Measurements from ENCODE around the gene MYH7.

The MYH7 gene

DNA sequence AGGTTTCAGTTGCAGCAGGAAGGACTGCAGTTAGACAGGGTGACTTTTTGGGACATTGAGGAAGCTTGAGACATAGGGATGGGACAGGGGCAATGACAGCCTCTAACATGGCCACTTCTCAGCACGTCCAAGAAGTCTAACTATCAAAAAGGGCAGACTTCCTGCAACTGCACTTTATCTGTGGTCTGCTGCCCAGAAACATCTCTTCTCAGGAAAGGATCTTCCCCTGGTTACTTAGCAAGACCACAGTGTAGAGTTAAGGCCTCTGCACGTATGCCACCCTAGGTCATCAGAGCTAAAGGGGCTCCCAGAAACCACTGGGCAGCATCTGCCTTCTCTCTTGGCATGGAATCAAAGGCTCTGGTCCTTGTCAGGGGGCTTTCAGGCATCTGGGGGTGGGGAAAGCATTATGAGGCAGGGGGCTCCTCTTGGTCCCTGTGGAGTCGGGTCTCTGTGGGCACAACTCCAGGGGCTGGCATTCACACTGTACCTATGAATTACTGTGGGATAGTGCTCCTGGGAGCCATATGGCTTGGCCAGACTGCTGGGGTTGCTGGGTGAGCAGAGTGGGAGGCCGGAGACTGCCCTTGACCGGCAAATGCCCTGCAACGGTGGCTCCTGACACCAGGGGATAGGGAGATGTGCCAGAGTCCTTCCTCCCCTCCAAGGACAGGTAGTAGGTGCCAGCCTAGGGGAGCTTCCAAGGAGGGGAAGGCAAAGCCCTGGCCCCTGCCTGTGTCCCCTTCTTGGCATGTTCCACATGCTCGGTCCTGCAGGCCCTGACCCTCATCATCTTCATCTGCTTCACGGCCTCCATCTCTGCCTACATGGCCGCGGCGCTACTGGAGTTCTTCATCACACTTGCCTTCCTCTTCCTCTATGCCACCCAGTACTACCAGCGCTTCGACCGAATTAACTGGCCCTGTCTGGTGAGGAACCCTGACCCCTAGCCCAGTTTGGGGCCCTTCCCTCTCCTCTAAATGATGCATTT lies 57.6 kb downstream of the MYH7 start:
- no peak overlapping the region for H3K27ac ChIP-seq (ENCODE audit: extremely low read depth, low read depth, low read length)
- POLR2A ChIA-PET = no interaction called here

DNA sequence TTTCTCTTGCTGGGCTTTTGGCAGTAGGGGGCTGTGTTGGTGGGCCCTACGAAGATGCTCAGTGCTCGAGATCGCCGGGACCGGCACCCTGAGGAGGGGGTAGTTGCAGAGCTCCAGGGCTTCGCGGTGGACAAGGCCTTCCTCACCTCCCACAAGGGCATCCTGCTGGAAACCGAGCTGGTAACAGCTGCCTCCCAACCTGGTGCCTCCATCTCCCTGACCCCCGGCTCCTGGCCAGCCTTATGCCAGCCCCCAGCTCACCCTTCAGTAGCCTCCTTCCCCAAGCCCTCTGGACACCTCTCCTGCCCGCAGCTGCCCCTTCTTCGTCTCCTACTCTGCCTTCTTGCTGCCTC lies 58.3 kb downstream of the MYH7 start:
- Histone ChIP-seq H3K4me1 (ENCODE audit: control insufficient read depth, insufficient read depth, low read length) (no peaks in the 10 kb centered on the region), H3K36me3 (ENCODE audit: control insufficient read depth in 2 of 2, insufficient read depth in 1 of 2, low read length in 2 of 2) (no peaks in the 10 kb centered on the region), H3K27ac (ENCODE audit: extremely low read depth, low read depth, low read length) (no peak overlapping the region), H3K9me3 (ENCODE audit: control insufficient read depth, insufficient read depth, low read depth, low read length) (no peaks in the 10 kb centered on the region), H3K4me3 (ENCODE audit: low read depth, low read length) (no peak overlapping the region)
- ChIA-PET CTCF (interaction anchor here (0.6 to 0.7 kb wide), 3 partner anchors 24 to 49 kb away, joined by 3 to 4 read pairs (median 4); no protein-coding TSS in a partner anchor), POLR2A (no interaction called here)
- TF ChIP-seq ZNF155 (tag by site-specific recombination; IDR thresholded peaks at IDR 0.05) = no peak
- no peak for TF ChIP-seq KLF9 (tag by site-specific recombination; IDR thresholded peaks at IDR 0.05; ENCODE audit: low read depth)
- TF ChIP-seq ZFP3 (tag by site-specific recombination; IDR thresholded peaks at IDR 0.05; ENCODE audit: low read depth) = no peak
- TF ChIP-seq, protein P1, sequence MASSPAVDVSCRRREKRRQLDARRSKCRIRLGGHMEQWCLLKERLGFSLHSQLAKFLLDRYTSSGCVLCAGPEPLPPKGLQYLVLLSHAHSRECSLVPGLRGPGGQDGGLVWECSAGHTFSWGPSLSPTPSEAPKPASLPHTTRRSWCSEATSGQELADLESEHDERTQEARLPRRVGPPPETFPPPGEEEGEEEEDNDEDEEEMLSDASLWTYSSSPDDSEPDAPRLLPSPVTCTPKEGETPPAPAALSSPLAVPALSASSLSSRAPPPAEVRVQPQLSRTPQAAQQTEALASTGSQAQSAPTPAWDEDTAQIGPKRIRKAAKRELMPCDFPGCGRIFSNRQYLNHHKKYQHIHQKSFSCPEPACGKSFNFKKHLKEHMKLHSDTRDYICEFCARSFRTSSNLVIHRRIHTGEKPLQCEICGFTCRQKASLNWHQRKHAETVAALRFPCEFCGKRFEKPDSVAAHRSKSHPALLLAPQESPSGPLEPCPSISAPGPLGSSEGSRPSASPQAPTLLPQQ (tag by site-specific recombination; IDR thresholded peaks at IDR 0.05) = no peak
- no peak for TF ChIP-seq ZNF394 (tag by site-specific recombination; IDR thresholded peaks at IDR 0.05; ENCODE audit: borderline replicate concordance)
- no peak for TF ChIP-seq ZNF707 (tag by site-specific recombination; IDR thresholded peaks at IDR 0.05)
- no peak for TF ChIP-seq ZNF23 (tag by site-specific recombination; IDR thresholded peaks at IDR 0.05; ENCODE audit: borderline replicate concordance)
- no peak for TF ChIP-seq ZNF140 (tag by site-specific recombination; IDR thresholded peaks at IDR 0.05)

More for the DNA sequence above, 57.6 kb downstream of the MYH7 start:
- CTCF ChIA-PET = interaction anchor here (0.7 to 0.9 kb wide), 3 partner anchors 25 to 92 kb away, joined by 4 read pairs; partner anchors contain the start of gene HOMEZ
- Histone ChIP-seq H3K36me3 (ENCODE audit: control insufficient read depth in 2 of 2, insufficient read depth in 1 of 2, low read length in 2 of 2) (no peaks in the 10 kb centered on the region), H3K4me3 (ENCODE audit: low read depth, low read length) (no peak overlapping the region), H3K9me3 (ENCODE audit: control insufficient read depth, insufficient read depth, low read depth, low read length) (no peaks in the 10 kb centered on the region), H3K4me1 (ENCODE audit: control insufficient read depth, insufficient read depth, low read length) (no peaks in the 10 kb centered on the region)
- no peak for TF ChIP-seq ZNF621 (tag by site-specific recombination; IDR thresholded peaks at IDR 0.05)
- TF ChIP-seq, protein P1 (tag by site-specific recombination; IDR thresholded peaks at IDR 0.05) = no peak
- TF ChIP-seq ZNF596 (tag by site-specific recombination; IDR thresholded peaks at IDR 0.05) = no peak
- no peak for TF ChIP-seq ZNF600 (tag by site-specific recombination; IDR thresholded peaks at IDR 0.05)
- TF ChIP-seq, protein P2, sequence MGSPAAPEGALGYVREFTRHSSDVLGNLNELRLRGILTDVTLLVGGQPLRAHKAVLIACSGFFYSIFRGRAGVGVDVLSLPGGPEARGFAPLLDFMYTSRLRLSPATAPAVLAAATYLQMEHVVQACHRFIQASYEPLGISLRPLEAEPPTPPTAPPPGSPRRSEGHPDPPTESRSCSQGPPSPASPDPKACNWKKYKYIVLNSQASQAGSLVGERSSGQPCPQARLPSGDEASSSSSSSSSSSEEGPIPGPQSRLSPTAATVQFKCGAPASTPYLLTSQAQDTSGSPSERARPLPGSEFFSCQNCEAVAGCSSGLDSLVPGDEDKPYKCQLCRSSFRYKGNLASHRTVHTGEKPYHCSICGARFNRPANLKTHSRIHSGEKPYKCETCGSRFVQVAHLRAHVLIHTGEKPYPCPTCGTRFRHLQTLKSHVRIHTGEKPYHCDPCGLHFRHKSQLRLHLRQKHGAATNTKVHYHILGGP (tag by site-specific recombination; IDR thresholded peaks at IDR 0.05) = no peak
- TF ChIP-seq OSR2 (tag by site-specific recombination; IDR thresholded peaks at IDR 0.05) = no peak
- no peak for TF ChIP-seq TRIM28 (IDR thresholded peaks at IDR 0.05; ENCODE audit: borderline replicate concordance, low read length)
- TF ChIP-seq BCL11A (tag by site-specific recombination; IDR thresholded peaks at IDR 0.05; ENCODE audit: low read depth) = no peak
- no peak for TF ChIP-seq ZNF677 (tag by site-specific recombination; IDR thresholded peaks at IDR 0.05)
- no peak for TF ChIP-seq SCRT1 (tag by site-specific recombination; IDR thresholded peaks at IDR 0.05; ENCODE audit: borderline replicate concordance)
- TF ChIP-seq, protein P3, sequence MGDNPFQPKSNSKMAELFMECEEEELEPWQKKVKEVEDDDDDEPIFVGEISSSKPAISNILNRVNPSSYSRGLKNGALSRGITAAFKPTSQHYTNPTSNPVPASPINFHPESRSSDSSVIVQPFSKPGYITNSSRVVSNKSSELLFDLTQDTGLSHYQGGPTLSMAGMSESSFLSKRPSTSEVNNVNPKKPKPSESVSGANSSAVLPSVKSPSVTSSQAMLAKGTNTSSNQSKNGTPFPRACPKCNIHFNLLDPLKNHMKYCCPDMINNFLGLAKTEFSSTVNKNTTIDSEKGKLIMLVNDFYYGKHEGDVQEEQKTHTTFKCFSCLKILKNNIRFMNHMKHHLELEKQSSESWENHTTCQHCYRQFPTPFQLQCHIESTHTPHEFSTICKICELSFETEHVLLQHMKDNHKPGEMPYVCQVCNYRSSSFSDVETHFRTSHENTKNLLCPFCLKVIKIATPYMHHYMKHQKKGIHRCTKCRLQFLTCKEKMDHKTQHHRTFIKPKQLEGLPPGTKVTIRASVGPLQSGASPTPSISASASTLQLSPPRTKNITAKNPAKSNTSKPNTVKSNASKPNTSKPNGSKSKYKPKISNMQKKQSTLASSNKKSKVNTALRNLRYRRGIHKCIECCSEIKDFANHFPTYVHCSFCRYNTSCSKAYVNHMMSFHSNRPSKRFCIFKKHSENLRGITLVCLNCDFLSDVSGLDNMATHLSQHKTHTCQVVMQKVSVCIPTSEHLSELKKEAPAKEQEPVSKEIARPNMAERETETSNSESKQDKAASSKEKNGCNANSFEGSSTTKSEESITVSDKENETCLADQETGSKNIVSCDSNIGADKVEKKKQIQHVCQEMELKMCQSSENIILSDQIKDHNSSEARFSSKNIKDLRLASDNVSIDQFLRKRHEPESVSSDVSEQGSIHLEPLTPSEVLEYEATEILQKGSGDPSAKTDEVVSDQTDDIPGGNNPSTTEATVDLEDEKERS (tag by site-specific recombination; IDR thresholded peaks at IDR 0.05) = no peak
- TF ChIP-seq ZNF707 (tag by site-specific recombination; IDR thresholded peaks at IDR 0.05) = no peak
- no peak for TF ChIP-seq GLI2 (tag by site-specific recombination; IDR thresholded peaks at IDR 0.05; ENCODE audit: borderline replicate concordance, low read depth)
- no peak for TF ChIP-seq SCRT2 (tag by site-specific recombination; IDR thresholded peaks at IDR 0.05)
- no peak for TF ChIP-seq ZFP41 (tag by site-specific recombination; IDR thresholded peaks at IDR 0.05; ENCODE audit: borderline replicate concordance)
- TF ChIP-seq, protein P4, sequence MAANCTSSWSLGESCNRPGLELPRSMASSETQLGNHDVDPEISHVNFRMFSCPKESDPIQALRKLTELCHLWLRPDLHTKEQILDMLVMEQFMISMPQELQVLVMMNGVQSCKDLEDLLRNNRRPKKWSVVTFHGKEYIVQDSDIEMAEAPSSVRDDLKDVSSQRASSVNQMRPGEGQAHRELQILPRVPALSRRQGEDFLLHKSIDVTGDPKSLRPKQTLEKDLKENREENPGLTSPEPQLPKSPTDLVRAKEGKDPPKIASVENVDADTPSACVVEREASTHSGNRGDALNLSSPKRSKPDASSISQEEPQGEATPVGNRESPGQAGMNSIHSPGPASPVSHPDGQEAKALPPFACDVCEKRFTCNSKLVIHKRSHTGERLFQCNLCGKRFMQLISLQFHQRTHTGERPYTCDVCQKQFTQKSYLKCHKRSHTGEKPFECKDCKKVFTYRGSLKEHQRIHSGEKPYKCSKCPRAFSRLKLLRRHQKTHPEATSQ (tag by site-specific recombination; IDR thresholded peaks at IDR 0.05) = no peak
- TF ChIP-seq ZBTB48 (tag by site-specific recombination; IDR thresholded peaks at IDR 0.05) = no peak
- TF ChIP-seq BCL11B (tag by site-specific recombination; IDR thresholded peaks at IDR 0.05; ENCODE audit: low read depth) = no peak
- TF ChIP-seq ZNF302 (tag by site-specific recombination; IDR thresholded peaks at IDR 0.05; ENCODE audit: low read depth) = no peak

Data from HEK293 (cell line).